Kidney glomerular epithelial cell (primary cell): ENCODE measurements around the gene TTC22.

Experiments used
- DNase-seq: peaks from one replicate; lab custom pipeline; 2025; lab: John Stamatoyannopoulos, UW

The TTC22 gene

GRCh38 chr1:54800899-54801759 is at the start of gene TTC22:
Gene TTC22 (minus strand): TSS chr1:54801323. CDS start chr1:54801163, 160 bp downstream.
- no peak for DNase-seq

- DNase-seq, result peak; percentile 69
These were observed 49.6 kb upstream of the TTC22 start for GRCh38 chr1:54850737-54851136.

- peak; percentile 32 for DNase-seq
These were observed 49.1 kb upstream of the TTC22 start for GRCh38 chr1:54850069-54850730.

GRCh38 chr1:54849219-54850068 is 48.3 kb upstream of the TTC22 start:
- DNase-seq, result no peak

GRCh38 chr1:54848134-54848948 is 47.2 kb upstream of the TTC22 start:
- no peak for DNase-seq

GRCh38 chr1:54846716-54847284 is 45.7 kb upstream of the TTC22 start:
- DNase-seq, result no peak

GRCh38 chr1:54846301-54846700 is 45.2 kb upstream of the TTC22 start:
- no peak for DNase-seq

- DNase-seq, result no peak
These were observed 44.6 kb upstream of the TTC22 start for GRCh38 chr1:54845772-54846171.

GRCh38 chr1:54844564-54844963 is 43.4 kb upstream of the TTC22 start:
- DNase-seq, result no peak

GRCh38 chr1:54843449-54843848 is 42.3 kb upstream of the TTC22 start:
- DNase-seq, result no peak

- DNase-seq, result no peak
These were observed 41.8 kb upstream of the TTC22 start for GRCh38 chr1:54842963-54843362.

GRCh38 chr1:54842206-54842915 is 41.2 kb upstream of the TTC22 start:
- DNase-seq, result no peak

GRCh38 chr1:54839824-54840223 is 38.7 kb upstream of the TTC22 start:
- DNase-seq, result no peak

GRCh38 chr1:54838565-54839180 is 37.5 kb upstream of the TTC22 start:
- no peak for DNase-seq

GRCh38 chr1:54837002-54837853 is 36.1 kb upstream of the TTC22 start:
- DNase-seq, result no peak

GRCh38 chr1:54836594-54836993 is 35.5 kb upstream of the TTC22 start:
- no peak for DNase-seq

- DNase-seq, result no peak
These were observed 34.8 kb upstream of the TTC22 start for GRCh38 chr1:54835970-54836369.

GRCh38 chr1:54835131-54835898 is 34.2 kb upstream of the TTC22 start:
- DNase-seq, result no peak
